ENCODE results near the gene PLET1.

DNA sequence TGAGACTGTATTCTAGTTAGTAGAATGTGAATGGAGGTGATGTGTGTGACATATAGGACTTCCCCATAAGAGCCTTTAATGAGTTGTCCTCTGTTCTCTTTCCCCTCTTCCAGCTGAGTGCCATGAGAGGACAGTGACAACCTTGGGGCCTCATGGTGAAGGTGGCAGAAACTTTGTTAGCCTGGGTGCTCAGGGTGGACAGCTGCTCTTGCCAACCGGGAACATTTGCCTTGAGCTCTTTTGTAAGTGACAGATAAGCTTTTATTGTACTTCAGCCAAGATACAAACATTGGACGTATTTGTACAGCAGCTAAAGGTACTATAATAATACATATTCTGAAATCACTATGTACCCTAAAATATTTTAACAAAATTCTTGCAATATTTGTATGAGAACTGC lies 33.0 kb upstream of the PLET1 start:
- TF ChIP-seq, protein P1, sequence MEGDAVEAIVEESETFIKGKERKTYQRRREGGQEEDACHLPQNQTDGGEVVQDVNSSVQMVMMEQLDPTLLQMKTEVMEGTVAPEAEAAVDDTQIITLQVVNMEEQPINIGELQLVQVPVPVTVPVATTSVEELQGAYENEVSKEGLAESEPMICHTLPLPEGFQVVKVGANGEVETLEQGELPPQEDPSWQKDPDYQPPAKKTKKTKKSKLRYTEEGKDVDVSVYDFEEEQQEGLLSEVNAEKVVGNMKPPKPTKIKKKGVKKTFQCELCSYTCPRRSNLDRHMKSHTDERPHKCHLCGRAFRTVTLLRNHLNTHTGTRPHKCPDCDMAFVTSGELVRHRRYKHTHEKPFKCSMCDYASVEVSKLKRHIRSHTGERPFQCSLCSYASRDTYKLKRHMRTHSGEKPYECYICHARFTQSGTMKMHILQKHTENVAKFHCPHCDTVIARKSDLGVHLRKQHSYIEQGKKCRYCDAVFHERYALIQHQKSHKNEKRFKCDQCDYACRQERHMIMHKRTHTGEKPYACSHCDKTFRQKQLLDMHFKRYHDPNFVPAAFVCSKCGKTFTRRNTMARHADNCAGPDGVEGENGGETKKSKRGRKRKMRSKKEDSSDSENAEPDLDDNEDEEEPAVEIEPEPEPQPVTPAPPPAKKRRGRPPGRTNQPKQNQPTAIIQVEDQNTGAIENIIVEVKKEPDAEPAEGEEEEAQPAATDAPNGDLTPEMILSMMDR (conservative IDR thresholded peaks at IDR 0.05; ENCODE audit: low read depth, low read length): no peak
- TF ChIP-seq MAFK (IDR thresholded peaks at IDR 0.05; ENCODE audit: low read depth, low read length): no peak
- TF ChIP-seq NFE2L2 (IDR thresholded peaks at IDR 0.05; ENCODE audit: low read depth, low read length): no peak
- no peak for TF ChIP-seq RAD21 (IDR thresholded peaks at IDR 0.05; ENCODE audit: low read length)
- TF ChIP-seq POLR2A (IDR thresholded peaks at IDR 0.05; ENCODE audit: low read depth, low read length): no peak
- no peak for TF ChIP-seq SMC3 (IDR thresholded peaks at IDR 0.05; ENCODE audit: low read depth, low read length)
